GM21576 (cell line): Measurements from ENCODE around the gene PGK1.
"Not testable (repeated sequence)": the region's sequence is repeated elsewhere in the genome, so short reads cannot be mapped to it uniquely, and the experiment has no call there.

Source experiments
- ATAC-seq: cut with Tn5 transposase; IDR thresholded peaks from one replicate; pipeline ENCODE4 v1.9.1; 2021; ENCODE audit warnings: mild to moderate bottlenecking, moderate library complexity; ENCODE audit not compliant: unreplicated experiment

The PGK1 gene

DNA sequence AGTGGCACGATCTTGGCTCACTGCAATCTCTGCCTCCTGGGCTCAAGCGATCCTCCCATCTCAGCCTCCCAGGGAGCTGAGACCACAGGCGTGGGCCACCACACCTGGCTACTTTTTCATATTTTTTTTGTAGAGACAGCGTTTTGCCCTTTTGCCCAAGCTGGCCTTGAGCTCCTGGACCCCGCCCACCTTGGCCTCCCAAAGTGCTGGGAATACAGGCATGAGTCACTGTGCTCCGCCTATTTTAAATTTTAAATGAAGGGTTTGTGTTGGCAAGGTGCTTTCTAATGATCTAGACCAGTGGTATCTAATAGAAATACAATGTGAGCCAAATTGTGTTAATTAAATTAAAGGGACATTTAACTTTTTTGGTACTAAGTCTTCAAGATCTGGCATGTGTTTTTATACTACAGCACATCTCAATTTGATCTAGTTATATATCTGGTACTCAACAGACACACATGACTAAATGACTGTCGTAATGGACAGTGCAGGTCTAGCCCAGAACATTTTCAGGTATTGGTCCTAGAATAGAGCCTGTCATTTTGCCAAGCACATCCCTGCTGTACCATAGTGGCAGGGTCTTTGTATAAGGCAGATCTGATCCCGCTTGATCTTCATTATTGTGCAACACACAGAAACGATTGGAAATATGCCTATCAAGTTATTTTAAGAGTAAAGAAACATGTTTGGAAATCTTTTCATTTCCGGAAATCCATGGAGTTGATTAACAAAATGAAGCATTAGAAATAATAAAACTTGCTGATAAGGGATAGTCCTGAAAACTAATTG, 7.3 kb downstream of the PGK1 start:
- ATAC-seq: no peak

- no peak for ATAC-seq
Observed at GRCh38 chrX:78116365-78116764, 12.3 kb downstream of the PGK1 start.

DNA sequence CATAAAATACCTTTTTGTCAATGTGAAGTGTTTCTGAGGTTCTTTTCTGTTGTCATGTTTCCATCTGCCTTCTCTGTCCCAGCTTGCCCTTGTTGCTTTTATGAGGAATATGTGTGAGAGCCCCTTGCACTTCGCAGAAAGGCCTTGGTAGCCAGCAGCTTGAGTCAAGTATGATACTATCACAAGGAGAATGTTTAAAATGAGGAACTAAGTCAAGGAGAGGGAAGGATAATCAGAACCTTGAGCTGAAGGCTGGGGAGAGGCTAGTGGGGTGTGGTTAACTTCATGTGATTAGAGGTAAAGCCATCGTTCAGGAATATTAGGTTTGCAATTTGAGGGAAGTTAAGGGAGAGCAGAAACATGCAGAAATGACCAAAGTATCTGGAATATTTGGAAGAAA, 12.7 kb downstream of the PGK1 start:
- no peak for ATAC-seq

- ATAC-seq: no peak
Observed at GRCh38 chrX:78118628-78119027, 14.6 kb downstream of the PGK1 start.

GRCh38 chrX:78119521-78120227, 15.6 kb downstream of the PGK1 start:
- ATAC-seq: no peak

GRCh38 chrX:78123190-78123589, 19.1 kb downstream of the PGK1 start:
- ATAC-seq: no peak

- no peak for ATAC-seq
Observed at GRCh38 chrX:78124307-78124706, 20.3 kb downstream of the PGK1 start.

DNA sequence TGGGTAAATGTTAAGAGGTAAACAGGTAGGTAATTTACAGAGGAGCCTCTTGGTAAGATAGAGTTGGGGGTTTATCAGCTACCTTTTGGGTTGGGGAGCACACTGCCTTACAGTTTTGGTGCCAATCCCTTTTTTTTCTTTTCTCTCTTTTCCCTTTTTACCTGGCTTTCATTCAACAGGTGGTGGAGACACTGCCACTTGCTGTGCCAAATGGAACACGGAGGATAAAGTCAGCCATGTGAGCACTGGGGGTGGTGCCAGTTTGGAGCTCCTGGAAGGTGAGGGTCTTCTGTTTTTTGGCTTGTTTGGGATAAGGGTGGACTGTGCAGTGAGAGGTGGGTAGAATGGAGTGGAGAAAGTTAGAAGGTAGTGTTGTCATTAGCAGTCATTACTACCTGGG, 21.1 kb downstream of the PGK1 start:
- ATAC-seq: no peak

- not testable (repeated sequence) for ATAC-seq
Observed at GRCh38 chrX:78125781-78126180, 21.7 kb downstream of the PGK1 start.

DNA sequence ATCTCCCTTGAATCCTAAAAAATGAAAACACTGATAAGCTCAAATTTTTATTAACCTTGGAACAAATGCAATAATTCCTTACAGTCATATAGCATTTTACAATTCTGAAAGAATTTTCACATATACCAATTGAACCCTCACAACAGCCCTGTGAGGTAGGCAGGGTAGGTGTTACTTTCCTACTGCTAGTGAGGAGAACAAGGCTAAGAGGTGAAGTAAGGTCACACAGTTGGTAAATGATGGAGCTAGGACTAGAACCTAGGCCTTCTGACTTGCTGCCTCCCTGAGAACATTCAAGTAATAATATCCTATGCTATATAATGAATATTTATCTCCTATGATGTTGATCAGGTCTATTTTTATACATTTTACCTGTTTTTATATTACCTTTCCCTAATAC, 25.7 kb downstream of the PGK1 start:
- ATAC-seq: no peak

- no peak for ATAC-seq
Observed at GRCh38 chrX:78130396-78130795, 26.3 kb downstream of the PGK1 start.

GRCh38 chrX:78131117-78131516, 27.1 kb downstream of the PGK1 start:
- ATAC-seq: no peak

GRCh38 chrX:78133238-78133960, 29.4 kb downstream of the PGK1 start:
- ATAC-seq: no peak

DNA sequence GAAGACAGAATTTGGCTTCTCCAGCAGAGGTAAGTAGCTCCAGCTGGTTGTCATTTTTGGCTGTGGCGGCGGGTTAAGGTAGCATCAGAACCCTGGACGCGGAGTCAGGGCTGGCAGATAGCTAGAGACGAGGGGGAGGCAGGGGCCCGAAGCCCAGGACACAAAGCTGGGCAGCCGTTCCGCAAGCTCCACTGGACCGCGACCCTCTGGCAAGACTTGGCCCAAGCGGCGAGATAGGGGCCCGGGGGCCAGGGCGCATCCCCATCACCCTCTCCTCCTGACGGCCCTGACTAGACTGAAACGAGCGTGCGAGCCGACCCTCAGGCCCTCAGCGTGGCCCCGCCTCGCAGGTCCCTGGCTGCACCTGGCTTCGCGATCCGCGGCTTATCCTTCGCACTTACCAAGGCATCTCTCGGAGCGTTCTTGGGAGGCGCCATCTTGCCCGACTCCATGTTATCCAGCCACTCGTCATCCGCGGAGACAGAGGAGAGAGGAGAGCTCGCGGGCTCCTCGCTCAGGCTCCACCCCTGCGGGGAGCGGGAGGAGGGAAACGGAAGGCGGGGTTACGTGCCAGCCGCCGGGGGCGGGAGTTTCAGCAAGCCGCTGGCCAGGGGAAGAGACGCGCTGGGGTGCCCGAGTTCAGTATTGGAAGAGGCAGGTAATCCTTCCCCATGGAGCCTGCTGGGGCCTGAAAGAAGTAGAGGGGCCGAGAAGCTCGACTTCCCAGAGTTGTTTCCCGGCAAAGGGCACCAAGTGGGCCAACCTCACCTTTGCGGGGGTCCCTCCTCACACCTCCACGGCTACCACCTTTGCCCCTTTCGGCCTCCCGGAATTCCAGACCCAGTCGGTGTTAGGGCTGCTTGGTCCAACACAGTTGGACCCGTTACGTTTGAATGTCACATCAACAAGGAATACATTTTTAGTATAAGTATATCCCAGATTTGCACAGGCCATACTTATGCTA, 35.4 kb downstream of the PGK1 start, which contains the start of gene TAF9B:
TAF9B (minus strand) TSS at position 491 of the 964 bp plus-strand sequence; CDS start at position 452, 39 bp downstream.
- ATAC-seq: peak; percentile 92

- no peak for ATAC-seq
Observed at GRCh38 chrX:78140206-78140605, 36.2 kb downstream of the PGK1 start.

GRCh38 chrX:78147002-78147540, 43.0 kb downstream of the PGK1 start:
- not testable (repeated sequence) for ATAC-seq

DNA sequence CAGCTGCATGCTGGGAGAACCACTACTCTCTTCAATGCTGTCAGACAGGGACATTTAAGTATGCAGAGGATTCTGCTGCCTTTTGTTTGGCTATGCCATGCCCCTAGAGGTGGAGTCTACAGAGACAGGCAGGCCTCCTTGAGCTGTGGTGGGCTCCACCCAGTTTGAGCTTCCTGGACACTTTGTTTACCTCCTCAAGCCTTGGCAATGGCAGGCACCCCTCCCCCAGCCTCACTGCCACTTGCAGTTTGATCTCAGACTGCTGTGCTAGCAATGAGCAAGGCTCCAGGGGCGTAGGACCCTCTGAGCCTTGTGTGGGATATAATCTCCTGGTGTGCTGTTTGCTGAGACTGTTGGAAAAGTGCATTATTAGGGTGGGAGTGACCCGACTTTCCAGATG, 53.3 kb downstream of the PGK1 start:
- ATAC-seq: not testable (repeated sequence)

GRCh38 chrX:78157846-78158245, 53.8 kb downstream of the PGK1 start:
- ATAC-seq: not testable (repeated sequence)

- ATAC-seq: not testable (repeated sequence)
Observed at GRCh38 chrX:78160711-78161110, 56.7 kb downstream of the PGK1 start.

GRCh38 chrX:78163175-78163574, 59.1 kb downstream of the PGK1 start:
- not testable (repeated sequence) for ATAC-seq
